Hypothalamus (tissue), 51 donors: Measurements from ENCODE around the gene FBXO4.
"Not testable (repeated sequence)": the region's sequence is repeated elsewhere in the genome, so short reads cannot be mapped to it uniquely, and the experiment has no call there.

Experiments
- DNase-seq, 51 donors: peaks; one replicate each; lab custom pipeline; 2025; lab: John Stamatoyannopoulos, UW

FBXO4 gene

DNA sequence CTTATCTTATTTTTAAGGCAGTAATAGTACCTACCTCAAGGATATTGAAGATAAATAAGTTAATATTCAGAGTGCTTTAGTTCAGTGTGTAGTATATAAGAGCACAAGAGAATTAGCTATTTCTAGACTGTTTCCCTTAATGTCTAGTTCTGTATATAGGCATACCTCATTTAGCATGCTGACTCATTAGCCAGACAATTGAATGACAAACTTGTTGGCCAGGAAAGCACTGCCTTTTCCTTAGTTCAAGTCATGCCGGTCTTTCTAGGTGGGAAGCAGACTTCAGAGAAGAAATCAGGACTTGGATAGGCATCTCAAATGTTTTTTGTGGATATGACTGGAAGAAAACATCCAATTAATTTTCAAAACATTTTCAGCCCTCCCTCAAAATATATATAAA, 3.2 kb upstream of the FBXO4 start:
- DNase-seq = no peak

- DNase-seq = no peak
These were observed 582 bp upstream of the FBXO4 start for GRCh38 chr5:41924526-41924871.

GRCh38 chr5:41925555-41925951, 472 bp downstream of the FBXO4 start:
- DNase-seq = peak in 32 of 51 donors; percentile 3 to 70 (median 37)

GRCh38 chr5:41927604-41928003, 2.5 kb downstream of the FBXO4 start:
- DNase-seq = no peak

DNA sequence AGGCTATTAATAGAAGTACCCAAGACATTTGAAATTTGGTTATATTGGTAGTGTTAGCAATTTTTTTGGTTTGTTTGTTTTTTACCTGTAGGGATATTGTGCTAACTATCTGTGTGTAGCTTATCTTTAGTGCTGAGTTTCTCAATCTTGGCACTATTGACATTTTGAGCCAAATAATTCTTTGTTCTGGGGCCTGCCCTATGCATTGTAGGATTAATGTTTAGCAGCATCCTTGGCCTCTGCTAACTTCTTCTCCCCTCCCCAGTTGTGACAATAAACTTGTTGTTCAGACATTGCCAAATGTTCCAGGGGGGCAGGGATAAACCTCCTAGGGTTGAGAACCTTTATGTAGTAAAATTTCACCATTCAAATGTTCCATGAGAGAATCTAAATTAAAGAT, 4.0 kb downstream of the FBXO4 start:
- no peak for DNase-seq

DNA sequence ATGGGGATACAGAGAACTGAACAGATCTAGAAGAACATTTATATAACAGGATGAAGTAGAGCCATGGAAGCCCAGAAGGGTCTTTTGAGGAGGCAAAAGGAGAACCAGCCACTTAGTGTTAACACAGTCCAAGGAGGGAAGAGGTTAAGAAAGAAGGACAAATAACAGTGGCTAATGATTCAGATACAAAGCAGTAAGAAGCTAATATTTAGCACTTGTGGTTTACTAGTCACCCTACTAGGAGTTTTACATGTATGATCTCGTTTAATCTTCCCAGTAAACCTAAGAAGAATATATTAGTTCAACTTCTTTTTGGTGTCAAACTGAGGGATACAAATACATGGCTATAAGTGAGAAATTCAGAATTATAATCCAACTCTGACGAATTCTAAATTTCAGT, 7.7 kb downstream of the FBXO4 start:
- no peak for DNase-seq

- DNase-seq = no peak
These were observed 10.5 kb downstream of the FBXO4 start for GRCh38 chr5:41935544-41935943.

DNA sequence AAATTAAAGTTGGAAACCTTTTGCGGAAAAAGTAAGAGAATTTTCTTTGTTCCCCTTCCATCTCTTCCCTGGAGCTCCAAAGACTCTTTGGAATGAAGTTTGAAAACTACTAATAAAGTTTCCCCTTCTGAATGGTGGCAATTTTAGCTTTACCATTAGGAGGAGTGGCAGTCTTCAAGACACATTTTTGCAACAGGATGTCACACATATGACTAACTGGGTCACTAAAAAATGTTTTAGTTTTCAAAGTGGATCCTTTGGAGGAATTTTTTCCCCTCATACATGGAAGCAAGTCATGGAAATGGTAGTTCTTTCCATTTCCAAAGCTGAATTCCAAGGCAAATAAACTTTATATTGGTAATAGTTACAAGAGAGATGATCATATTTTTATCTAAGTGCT, 15.6 kb downstream of the FBXO4 start:
- DNase-seq = no peak

GRCh38 chr5:41945332-41945955, 20.4 kb downstream of the FBXO4 start:
- DNase-seq = not testable (repeated sequence)

DNA sequence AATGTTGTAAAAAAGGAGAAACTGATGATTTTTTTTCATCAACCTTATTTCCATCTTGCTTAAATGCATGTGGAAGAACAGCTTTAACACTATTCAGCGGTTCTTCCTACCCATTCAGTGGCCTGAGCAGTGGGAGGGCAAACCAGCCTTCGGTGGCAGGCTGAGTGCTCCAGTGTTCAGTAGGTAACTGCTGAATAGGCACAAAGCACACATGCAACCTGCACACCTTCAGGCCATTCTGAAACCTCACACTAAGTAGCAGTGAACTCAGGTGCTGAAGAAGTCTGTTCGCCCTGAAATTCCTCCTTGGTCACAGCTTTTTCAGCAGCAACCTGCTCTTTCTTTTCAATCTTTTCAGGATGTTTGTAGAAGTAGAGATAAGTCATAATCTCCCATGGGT, 26.1 kb downstream of the FBXO4 start:
- no peak for DNase-seq

GRCh38 chr5:41954286-41954685, 29.2 kb downstream of the FBXO4 start:
- no peak for DNase-seq

DNA sequence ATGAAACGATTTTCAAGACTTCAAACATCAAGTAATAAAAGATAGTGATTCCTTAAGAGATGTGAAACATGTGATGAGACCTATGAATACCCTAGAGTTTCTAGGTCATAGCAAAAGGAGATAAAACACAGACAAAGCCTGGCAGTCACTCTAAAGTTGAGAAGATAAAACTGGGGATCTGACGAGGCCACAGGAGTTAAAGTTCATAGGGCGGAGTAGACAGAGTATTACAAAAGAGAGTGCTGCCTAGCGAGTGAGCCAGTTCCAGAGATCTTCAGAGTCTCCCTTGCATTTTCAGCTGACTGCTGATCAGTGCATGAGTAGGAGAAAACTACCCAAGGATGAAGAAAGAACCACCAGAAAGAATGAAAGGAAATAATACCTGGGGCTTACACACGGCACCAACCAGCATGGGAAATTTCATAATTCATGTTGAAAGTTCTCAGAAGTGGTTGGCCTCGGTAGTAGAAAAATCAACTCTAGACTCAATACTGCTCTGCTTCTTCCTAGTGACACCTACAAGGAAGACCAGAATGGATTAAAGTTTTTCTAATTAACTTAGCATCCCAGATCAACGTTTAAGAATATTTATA, 30.4 kb downstream of the FBXO4 start:
- DNase-seq = no peak

DNA sequence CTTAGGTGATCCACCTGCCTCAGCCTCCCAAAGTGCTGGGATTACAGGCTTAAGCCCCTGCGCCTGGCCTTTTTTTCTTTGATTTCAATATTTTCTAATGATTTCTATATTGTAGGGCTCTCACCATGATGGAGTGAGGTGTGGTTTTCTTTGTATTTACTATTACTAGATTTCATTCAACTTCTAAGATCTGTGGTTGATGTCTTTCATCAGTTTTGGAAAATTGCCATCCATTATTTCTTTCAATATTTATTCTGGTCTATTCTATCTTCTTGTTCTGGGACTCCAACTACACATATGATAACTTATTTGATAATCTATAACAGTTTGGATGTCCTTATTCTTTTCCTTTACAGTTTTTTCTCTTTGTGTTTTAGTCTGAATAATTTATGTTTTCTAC, 31.9 kb downstream of the FBXO4 start:
- no peak for DNase-seq

DNA sequence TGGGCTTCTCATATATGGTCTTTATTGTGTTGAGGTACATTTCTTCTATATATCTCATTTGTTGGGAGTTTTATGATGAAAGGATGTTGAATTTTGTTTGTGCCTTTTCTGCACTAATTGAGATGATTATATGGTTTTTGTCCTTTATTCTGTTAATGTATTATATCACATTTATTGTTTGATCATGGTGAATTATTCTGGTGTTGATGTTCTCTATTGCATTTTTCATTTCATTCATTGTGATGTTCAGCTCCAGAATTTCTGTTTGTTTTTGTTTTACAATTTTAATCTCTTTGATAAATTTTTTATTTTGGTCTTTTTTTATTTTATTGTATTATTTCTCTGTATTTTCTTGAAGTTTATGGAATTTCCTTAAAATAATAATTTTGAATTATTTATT, 35.4 kb downstream of the FBXO4 start:
- DNase-seq = no peak

DNA sequence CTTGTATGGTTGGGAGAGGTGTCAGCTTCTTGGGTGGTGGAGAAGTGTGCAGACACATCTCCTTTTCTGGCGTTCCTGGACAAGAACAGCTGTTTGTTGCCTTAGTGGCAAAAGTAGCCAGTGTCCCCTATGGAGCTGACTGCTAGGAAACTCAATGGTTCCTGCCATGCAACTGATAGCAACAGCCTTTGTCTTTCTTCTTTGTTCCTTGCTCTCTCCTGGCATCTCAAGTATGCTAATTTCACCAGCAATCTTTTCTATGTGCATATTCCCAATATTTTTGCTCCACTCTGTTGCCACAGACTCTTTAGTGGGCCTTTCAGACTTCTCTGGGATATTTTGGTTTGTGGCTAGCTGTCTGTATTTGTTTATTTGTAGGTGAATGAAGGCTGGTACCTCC, 36.7 kb downstream of the FBXO4 start:
- DNase-seq = no peak

GRCh38 chr5:41962491-41962890, 37.4 kb downstream of the FBXO4 start:
- DNase-seq = no peak

DNA sequence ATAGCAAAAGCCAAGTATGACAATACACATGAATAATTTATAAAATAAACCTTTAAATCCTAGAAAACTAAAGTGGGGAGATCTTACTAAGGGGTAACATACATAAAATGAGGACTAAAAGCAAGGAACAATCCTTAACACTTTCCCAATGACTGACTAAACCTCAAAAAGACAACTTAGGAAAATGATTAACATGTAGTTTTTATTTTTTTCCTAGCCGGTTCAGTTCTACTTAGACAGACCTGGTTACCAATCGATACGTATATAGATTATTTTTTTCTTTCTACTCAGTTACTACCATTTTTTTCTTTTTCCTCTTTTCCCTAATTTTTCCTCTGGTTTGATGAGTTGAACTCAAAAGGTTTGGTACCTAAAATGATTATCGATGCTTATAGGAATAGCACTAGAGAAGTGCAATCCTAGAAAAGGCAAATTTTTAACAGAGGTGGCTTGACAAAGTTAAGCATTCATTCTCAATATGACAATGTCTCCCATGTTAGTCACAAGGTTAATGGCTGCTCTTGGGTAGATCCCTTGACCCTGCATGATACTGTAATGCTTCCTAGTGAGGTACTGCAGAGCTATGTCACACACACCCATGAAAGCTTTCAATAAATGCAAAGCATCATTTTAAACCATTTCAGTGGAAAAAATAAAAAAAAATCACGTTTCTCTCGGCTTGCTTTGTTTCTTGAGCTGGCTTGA, 41.5 kb downstream of the FBXO4 start:
- no peak for DNase-seq

GRCh38 chr5:41967401-41967800, 42.3 kb downstream of the FBXO4 start:
- no peak for DNase-seq

DNA sequence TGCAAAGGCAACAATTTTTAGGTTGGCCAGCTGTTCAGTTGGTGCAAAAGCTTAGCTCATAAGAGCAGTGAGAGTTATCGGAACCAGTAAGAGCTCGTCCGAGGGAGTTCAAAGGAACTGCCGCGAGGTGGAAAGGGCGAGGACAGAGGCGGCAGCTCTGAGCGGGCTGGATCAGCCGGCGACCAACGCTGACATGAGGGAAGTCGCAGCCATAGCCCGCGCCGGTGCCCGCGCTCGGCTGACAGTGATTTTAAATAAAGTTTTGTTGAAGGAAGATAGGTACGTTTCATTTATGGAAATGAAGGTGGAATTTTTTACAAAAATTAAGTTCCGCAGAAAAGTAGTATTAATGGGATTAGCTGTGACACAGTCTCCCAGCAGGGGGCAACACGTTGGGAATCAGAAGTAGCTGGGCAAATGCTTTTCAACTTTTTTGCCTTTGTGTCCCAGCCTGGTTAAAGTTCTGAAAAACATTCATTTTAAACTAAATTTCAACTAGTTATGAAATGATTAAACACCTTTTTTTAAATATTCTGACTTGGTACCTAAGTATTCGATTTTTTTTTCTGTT, 43.2 kb downstream of the FBXO4 start:
- no peak for DNase-seq

GRCh38 chr5:41973087-41973486, 48.0 kb downstream of the FBXO4 start:
- no peak for DNase-seq

DNA sequence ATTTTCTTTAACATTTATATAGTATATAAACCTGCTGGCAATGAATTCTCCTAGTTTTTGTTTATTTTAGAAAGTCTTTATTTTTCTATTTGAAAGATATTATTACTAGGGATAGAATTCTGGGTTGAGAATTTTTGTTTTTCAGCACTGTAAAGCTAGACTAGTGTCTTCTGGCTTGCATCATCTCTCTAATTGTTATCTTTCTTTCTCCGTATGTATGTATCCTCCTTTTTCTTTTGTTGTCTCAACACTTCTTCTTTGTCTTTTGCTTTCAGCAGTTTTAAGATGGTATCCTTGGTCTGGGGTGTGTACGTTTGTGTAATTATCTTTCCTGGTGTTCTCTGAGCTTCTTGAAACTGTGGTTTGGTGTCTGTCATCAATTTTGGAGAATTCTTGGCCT, 48.8 kb downstream of the FBXO4 start:
- DNase-seq = no peak

GRCh38 chr5:41978676-41979075, 53.6 kb downstream of the FBXO4 start:
- DNase-seq = no peak
